ENCODE measurements around the gene TEX12. TPM values are rescaled to one million over a fixed set of nuclear protein-coding genes. Genes with fewer than 3 reads are reported as not detected.

The TEX12 gene
- total and polyA plus RNA-seq, 3 experiments from 2014 or later = 0.27 to 0.39 TPM; not detected in 1

GRCh38 chr11:112134473-112134872 lies 32.7 kb upstream of the TEX12 start:
- no peaks in the 10 kb centered on the region for H3K27me3 Mint-ChIP-seq
- no peak for DNase-seq
- H3K4me1 ChIP-seq (ENCODE audit: insufficient read depth, low read length) = no peaks in the 10 kb centered on the region
- no peak overlapping the region for H3K27ac ChIP-seq (ENCODE audit: low read depth, low read length)
- no peaks in the 10 kb centered on the region for H3K36me3 ChIP-seq (ENCODE audit: insufficient read depth, low read length)
- H3K4me3 Mint-ChIP-seq = no peak overlapping the region
- H3K4me3 ChIP-seq (ENCODE audit: low read length) = no peak overlapping the region
- ChIA-PET POLR2A (no interaction called here), CTCF (no interaction called here)
- H3K27me3 ChIP-seq (ENCODE audit: insufficient read depth, low read length, poor library complexity, severe bottlenecking) = no peaks in the 10 kb centered on the region
- no peaks in the 10 kb centered on the region for H3K9me3 ChIP-seq (ENCODE audit: low read length)
- H3K9me3 Mint-ChIP-seq = no peaks in the 10 kb centered on the region
- H3K4me1 Mint-ChIP-seq = peaks cover 0 to 3% (median 0%) of the 10 kb centered on the region in 3 donors
- no peak overlapping the region for H3K27ac Mint-ChIP-seq
- peaks cover 0 to 8% (median 0%) of the 10 kb centered on the region in 3 donors for H3K36me3 Mint-ChIP-seq

GRCh38 chr11:112143597-112143996 lies 23.6 kb upstream of the TEX12 start:
- H3K9me3 Mint-ChIP-seq = peaks cover 0 to 8% (median 5%) of the 10 kb centered on the region in 5 donors
- Histone ChIP-seq H3K4me3 (ENCODE audit: low read length) (no peak overlapping the region), H3K27ac (ENCODE audit: low read depth, low read length) (no peak overlapping the region), H3K36me3 (ENCODE audit: insufficient read depth, low read length) (no peaks in the 10 kb centered on the region), H3K4me1 (ENCODE audit: insufficient read depth, low read length) (no peaks in the 10 kb centered on the region), H3K9me3 (ENCODE audit: low read length) (no peaks in the 10 kb centered on the region), H3K27me3 (ENCODE audit: insufficient read depth, low read length, poor library complexity, severe bottlenecking) (no peaks in the 10 kb centered on the region)
- H3K27ac Mint-ChIP-seq = no peak overlapping the region
- peaks cover 4 to 5% of the 10 kb centered on the region in 2 donors for H3K27me3 Mint-ChIP-seq
- POLR2A ChIA-PET = no interaction called here
- no peaks in the 10 kb centered on the region for H3K4me1 Mint-ChIP-seq
- no peak for DNase-seq
- peaks cover 2 to 15% (median 3%) of the 10 kb centered on the region in 3 donors for H3K36me3 Mint-ChIP-seq
- CTCF ChIA-PET = no interaction called here
- no peak overlapping the region for H3K4me3 Mint-ChIP-seq

- Mint-ChIP-seq H3K27me3 (peaks cover 4 to 11% of the 10 kb centered on the region in 2 donors), H3K36me3 (peaks cover 0 to 2% (median 0%) of the 10 kb centered on the region in 3 donors), H3K27ac (no peak overlapping the region), H3K9me3 (no peaks in the 10 kb centered on the region), H3K4me3 (no peak overlapping the region), H3K4me1 (no peaks in the 10 kb centered on the region)
- DNase-seq = no peak
- Histone ChIP-seq H3K9me3 (ENCODE audit: low read length) (no peaks in the 10 kb centered on the region), H3K27ac (ENCODE audit: low read depth, low read length) (no peak overlapping the region), H3K4me1 (ENCODE audit: insufficient read depth, low read length) (no peaks in the 10 kb centered on the region), H3K27me3 (ENCODE audit: insufficient read depth, low read length, poor library complexity, severe bottlenecking) (no peaks in the 10 kb centered on the region), H3K4me3 (ENCODE audit: low read length) (no peak overlapping the region), H3K36me3 (ENCODE audit: insufficient read depth, low read length) (no peaks in the 10 kb centered on the region)
- ChIA-PET CTCF (no interaction called here), POLR2A (no interaction called here)
Observed at GRCh38 chr11:112150517-112150916, 16.7 kb upstream of the TEX12 start.

GRCh38 chr11:112156153-112156955 lies 10.8 kb upstream of the TEX12 start:
- Histone ChIP-seq H3K4me3 (ENCODE audit: low read length) (no peak overlapping the region), H3K36me3 (ENCODE audit: insufficient read depth, low read length) (no peaks in the 10 kb centered on the region), H3K9me3 (ENCODE audit: low read length) (no peaks in the 10 kb centered on the region), H3K27ac (ENCODE audit: low read depth, low read length) (no peak overlapping the region), H3K27me3 (ENCODE audit: insufficient read depth, low read length, poor library complexity, severe bottlenecking) (no peaks in the 10 kb centered on the region), H3K4me1 (ENCODE audit: insufficient read depth, low read length) (no peaks in the 10 kb centered on the region)
- no peak for DNase-seq
- H3K36me3 Mint-ChIP-seq = peaks cover 0 to 3% (median 2%) of the 10 kb centered on the region in 3 donors
- no peak overlapping the region for H3K4me3 Mint-ChIP-seq
- H3K27ac Mint-ChIP-seq = no peak overlapping the region
- ChIA-PET CTCF (no interaction called here), POLR2A (no interaction called here)
- H3K27me3 Mint-ChIP-seq = peaks cover 0 to 6% of the 10 kb centered on the region in 2 donors
- no peaks in the 10 kb centered on the region for H3K9me3 Mint-ChIP-seq
- H3K4me1 Mint-ChIP-seq = no peaks in the 10 kb centered on the region

GRCh38 chr11:112156956-112157766 lies 10.0 kb upstream of the TEX12 start:
- no peak overlapping the region for H3K27ac ChIP-seq (ENCODE audit: low read depth, low read length)
- H3K4me1 Mint-ChIP-seq = no peaks in the 10 kb centered on the region
- ChIA-PET POLR2A (no interaction called here), CTCF (no interaction called here)
- no peaks in the 10 kb centered on the region for H3K4me1 ChIP-seq (ENCODE audit: insufficient read depth, low read length)
- no peak overlapping the region for H3K4me3 Mint-ChIP-seq
- H3K9me3 ChIP-seq (ENCODE audit: low read length) = no peaks in the 10 kb centered on the region
- DNase-seq = no peak
- no peak overlapping the region for H3K27ac Mint-ChIP-seq
- no peak overlapping the region for H3K4me3 ChIP-seq (ENCODE audit: low read length)
- peaks cover 0 to 6% of the 10 kb centered on the region in 2 donors for H3K27me3 Mint-ChIP-seq
- no peaks in the 10 kb centered on the region for H3K36me3 ChIP-seq (ENCODE audit: insufficient read depth, low read length)
- H3K36me3 Mint-ChIP-seq = peaks cover 0 to 8% (median 4%) of the 10 kb centered on the region in 3 donors
- H3K9me3 Mint-ChIP-seq = no peaks in the 10 kb centered on the region
- no peaks in the 10 kb centered on the region for H3K27me3 ChIP-seq (ENCODE audit: insufficient read depth, low read length, poor library complexity, severe bottlenecking)

GRCh38 chr11:112159098-112160065 lies 7.8 kb upstream of the TEX12 start:
- H3K27ac Mint-ChIP-seq = no peak overlapping the region
- no peak overlapping the region for H3K4me3 Mint-ChIP-seq
- Histone ChIP-seq H3K4me1 (ENCODE audit: insufficient read depth, low read length) (no peaks in the 10 kb centered on the region), H3K36me3 (ENCODE audit: insufficient read depth, low read length) (no peaks in the 10 kb centered on the region), H3K4me3 (ENCODE audit: low read length) (no peak overlapping the region), H3K27me3 (ENCODE audit: insufficient read depth, low read length, poor library complexity, severe bottlenecking) (no peaks in the 10 kb centered on the region), H3K27ac (ENCODE audit: low read depth, low read length) (no peak overlapping the region), H3K9me3 (ENCODE audit: low read length) (no peaks in the 10 kb centered on the region)
- H3K27me3 Mint-ChIP-seq = peaks cover 1 to 13% of the 10 kb centered on the region in 2 donors
- ChIA-PET CTCF (no interaction called here), POLR2A (no interaction called here)
- no peak for DNase-seq
- no peaks in the 10 kb centered on the region for H3K9me3 Mint-ChIP-seq
- no peaks in the 10 kb centered on the region for H3K4me1 Mint-ChIP-seq
- peaks cover 0 to 8% (median 4%) of the 10 kb centered on the region in 3 donors for H3K36me3 Mint-ChIP-seq

- Mint-ChIP-seq H3K27me3 (peaks cover 1 to 17% of the 10 kb centered on the region in 2 donors), H3K4me1 (no peaks in the 10 kb centered on the region), H3K9me3 (no peaks in the 10 kb centered on the region), H3K27ac (no peak overlapping the region), H3K4me3 (no peak overlapping the region), H3K36me3 (peaks cover 0 to 8% (median 4%) of the 10 kb centered on the region in 3 donors)
- Histone ChIP-seq H3K36me3 (ENCODE audit: insufficient read depth, low read length) (no peaks in the 10 kb centered on the region), H3K27me3 (ENCODE audit: insufficient read depth, low read length, poor library complexity, severe bottlenecking) (no peaks in the 10 kb centered on the region), H3K4me1 (ENCODE audit: insufficient read depth, low read length) (no peaks in the 10 kb centered on the region), H3K27ac (ENCODE audit: low read depth, low read length) (no peak overlapping the region), H3K4me3 (ENCODE audit: low read length) (no peak overlapping the region), H3K9me3 (ENCODE audit: low read length) (no peaks in the 10 kb centered on the region)
- CTCF ChIA-PET = no interaction called here
- POLR2A ChIA-PET = no interaction called here
- DNase-seq = no peak
Observed at GRCh38 chr11:112160091-112160848, 6.9 kb upstream of the TEX12 start.
